Medulla oblongata (tissue), 1 donor: Measurements from ENCODE around the gene LHX2.

Source experiments
- DNase-seq: peaks from one replicate; pipeline ENCODE4 v3.0.0-alpha.2; 2015; ENCODE audit errors: extremely low spot score

The LHX2 gene

DNA sequence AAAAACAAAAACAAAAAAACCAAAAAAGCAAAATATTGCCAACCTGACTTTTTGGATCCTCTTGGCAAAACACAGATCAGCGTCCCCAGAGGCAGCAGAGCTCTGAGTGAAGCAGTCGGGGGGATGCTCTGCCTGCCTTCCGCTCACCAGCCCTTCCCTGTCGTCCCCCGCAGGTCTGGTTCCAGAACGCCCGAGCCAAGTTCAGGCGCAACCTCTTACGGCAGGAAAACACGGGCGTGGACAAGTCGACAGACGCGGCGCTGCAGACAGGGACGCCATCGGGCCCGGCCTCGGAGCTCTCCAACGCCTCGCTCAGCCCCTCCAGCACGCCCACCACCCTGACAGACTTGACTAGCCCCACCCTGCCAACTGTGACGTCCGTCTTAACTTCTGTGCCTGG is 20.7 kb downstream of the LHX2 start:
- DNase-seq = no peak

DNA sequence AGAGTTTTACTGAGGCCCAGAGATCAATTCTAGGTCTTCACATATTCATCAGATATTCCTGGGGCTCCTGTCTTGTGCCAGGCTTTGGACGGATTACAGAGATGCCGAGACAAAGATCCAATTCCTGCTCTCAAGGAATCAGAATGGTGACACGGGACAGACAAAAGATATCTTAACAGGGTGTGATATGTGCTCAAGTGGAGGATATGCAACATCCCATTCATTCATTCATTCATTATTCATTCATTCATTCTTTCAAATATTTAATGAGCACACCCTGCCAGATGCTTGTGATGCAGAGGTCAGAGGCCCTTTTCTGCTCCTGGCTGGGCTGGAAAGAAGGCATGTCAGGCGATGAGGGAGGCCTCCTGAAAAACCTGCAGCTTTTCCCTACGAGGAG is 21.8 kb downstream of the LHX2 start:
- no peak for DNase-seq

DNA sequence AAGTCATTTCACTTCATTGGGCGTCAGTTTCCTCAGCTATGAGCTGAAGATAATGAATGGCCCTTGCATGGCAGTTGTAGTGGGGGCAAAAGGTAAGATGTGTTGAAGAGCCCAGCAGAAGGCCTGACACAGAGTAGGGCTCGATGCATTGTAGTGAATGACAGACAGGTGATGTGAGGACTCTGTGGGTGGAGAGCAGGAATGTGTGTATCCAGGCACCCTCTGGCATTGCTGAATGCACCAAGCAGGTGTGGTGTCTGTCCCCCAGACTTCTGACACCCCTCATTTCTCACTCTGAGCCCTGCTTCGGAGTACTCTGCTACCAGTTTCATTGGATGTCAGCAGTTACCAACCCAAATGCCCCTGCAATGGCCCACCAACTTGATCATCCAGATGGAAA is 22.4 kb downstream of the LHX2 start:
- DNase-seq = no peak

DNA sequence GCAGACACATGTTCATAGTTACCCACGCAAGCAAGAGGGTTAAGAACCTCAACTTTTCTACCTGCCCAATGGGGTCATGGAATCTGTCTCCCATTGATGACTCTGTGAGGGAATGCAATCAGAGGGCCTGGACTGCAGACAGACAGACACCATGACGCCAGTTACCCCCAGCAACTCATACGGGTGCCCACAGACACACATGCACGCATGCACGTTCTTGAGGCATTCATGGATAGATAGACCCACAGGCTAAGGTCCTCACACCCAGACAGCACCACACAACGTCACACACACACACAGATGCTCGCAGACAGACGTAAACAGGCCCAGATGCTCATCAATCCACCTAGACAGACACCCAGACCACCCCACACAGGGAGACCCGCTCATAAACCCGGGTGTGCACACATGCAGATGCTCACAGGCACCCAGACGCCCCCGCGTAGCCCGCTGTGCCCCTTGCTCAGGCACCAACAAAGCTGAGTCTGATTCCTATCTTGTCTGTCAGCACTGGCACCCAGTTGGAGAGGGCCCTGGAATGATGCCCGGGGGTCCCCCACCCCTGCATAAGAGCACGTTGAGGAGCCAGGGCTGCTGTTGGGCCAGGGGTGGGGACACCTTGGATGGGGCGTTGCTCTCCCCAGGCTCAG is 23.6 kb downstream of the LHX2 start:
- no peak for DNase-seq

DNA sequence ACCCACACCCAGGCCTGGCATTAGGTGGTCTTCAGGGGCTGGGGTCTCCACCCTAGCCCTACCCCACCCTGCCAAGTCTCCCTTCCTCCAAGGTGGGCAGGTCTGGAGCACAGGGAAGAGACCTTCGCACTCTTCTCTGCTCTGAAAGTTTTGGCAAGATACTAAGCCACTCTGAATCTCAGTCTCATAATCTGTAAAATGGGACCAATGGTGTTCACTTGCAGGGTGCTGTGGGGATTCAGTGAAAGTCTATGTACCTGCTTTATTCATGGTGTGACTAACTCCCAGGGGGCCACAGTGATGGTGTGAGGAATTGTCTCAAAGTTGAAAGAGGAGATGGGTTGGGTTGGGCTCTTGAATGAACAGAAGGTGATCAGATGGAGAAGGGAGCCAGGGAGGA is 25.0 kb downstream of the LHX2 start:
- DNase-seq = no peak

DNA sequence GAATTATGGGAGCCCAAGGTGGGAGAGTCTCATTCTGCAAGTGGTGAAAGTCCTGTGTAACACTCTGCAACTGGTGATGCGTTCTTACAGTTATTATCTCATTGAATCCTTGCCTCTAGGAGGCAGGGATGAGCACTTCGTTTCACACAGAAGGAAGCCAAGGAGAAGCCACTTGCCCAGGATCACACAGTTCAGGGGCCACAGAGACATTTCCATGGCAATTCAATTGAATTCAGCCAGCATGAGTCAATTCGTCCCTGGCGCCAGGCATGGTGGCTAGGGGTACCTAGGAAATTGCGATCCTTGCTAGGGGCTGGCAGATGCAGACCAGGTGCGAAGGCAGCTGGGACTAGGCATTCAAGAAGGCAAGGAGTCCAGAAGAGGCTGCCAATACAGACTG is 26.2 kb downstream of the LHX2 start:
- no peak for DNase-seq

DNA sequence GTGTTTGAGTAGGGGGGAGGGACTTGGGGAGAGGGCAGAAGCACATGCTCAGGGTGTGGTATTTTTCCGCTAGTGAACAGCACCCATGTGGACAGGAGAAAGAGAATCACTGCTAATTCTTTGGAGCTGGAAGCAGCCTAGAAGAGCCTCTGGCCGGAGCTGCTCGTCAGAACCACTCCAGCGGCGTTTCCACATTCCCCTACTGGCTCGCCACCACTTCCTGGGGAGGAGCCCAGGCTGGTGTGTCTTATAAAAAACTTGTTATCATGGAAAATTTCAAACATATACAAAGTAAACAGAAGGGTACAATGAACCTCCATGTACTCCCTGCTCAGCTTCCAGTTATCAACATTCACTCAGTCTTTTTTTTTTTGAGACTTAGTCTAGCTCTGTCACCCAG is 26.7 kb downstream of the LHX2 start:
- no peak for DNase-seq

DNA sequence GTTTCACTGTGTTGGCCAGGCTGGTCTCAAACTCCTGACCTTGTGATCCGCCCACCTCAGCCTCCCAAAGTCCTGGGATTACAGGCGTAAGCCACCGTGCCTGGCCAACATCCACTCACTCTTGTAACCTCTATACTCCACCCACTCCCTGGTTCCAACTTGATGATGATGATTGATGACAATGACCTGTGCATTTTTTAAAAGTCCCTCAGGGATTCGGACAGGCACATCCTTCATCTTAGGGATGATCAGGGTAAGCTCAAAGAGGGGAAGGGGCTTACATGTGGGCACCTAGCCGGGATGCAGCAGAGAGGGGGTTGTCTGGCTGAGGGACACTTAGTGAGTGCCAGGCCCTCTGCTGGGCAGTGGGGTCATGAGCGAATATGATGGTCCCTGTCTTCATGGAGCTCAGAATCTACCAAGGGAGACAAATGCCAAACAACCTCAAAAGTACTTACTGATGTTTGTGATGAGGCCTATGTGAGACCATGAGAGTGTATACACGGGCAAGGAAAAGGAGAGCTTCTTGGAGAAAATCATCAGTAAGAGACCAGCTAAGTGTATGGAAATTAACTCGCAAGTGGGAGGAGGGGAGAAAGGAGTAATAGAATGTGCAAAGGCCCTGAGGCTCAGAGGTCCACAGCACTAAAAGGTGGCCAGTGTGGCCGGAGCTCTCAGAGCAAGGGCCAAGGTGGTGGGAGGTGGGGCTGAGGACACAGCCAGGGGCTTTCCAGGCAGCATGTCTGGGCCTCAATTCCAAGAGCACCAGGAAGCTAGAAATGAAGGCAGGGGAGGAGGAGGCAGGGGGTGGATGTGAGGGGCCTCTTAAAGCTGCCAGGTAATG is 27.4 kb downstream of the LHX2 start:
- DNase-seq = no peak

DNA sequence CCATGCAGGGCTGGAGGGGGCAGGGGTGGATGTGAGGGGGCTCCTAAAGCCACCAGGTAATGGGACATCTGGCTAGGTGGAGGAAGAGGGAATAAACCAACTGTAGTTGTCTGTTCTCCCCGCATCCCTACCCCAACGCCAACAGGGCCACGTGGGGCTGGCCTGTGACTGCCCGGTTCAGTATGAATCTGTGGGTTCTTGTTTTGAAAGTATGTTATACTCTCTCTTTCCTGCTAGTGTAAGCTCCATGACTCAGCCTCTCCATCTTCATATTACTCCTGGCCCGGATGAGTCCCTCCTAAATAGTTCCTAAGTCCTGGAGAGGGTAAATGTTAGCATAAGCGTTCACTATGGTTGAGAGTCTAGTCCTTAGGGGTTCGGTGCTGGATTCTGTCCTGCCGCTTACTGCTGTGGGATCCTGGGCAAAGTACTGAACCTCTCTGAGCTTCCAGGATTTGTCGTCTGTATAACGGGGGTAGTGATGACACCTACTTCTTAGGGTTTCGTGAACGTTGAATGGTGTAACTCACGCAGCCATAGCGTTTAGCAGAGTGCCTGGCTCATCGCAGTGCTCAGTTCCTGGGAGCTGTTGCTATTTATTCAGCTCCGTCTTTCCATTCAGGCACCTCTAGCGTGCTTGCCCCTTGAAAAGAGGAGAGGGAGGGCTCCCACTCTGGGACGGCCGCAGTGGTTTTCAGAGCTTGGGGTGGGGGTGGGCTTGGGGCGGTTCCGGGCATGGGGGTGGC is 28.8 kb downstream of the LHX2 start:
- DNase-seq = no peak

DNA sequence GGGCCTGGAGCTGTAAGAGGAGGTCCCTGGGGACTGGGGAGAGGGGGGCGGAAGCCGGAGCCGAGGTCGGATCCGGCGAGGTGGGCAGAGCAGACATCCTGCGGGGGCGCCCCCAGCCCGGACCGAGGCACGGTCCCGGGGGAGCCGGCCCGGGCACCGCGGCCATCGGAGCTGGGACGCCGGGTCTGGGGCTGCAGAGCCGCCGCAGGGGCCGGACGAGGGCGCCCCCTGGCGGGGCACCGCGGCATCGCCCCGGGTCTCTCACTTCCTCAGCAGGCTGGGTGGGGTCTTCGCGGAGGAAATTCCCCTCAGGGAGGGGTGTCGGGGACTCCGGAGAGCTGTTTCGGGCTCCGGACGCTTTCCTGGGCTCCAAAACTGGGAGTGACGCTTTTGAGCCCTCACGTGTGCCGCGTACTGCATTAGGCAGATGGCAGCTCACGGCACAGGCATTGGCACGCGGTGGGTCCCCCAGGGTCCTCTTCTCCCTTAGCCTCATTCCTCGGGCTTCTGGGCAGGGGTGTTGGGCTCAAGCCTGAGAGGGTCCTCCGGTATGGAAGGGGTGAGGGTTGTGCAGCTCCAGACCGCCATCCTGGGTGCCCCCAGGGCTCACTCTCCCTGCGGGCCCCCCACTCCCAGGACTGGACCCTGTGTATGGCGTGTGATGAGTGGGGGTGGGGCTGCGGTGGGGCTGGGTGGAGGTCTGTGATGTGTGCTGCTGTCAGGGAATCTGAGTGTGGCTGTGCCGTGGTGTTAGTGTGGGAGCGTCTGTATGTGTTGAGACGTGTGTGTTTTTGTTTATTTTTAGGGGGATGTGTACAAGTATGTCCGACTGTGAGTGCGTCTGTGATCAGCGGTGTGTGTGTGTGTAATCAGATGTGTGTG is 29.6 kb downstream of the LHX2 start:
- peak; percentile 24 for DNase-seq

DNA sequence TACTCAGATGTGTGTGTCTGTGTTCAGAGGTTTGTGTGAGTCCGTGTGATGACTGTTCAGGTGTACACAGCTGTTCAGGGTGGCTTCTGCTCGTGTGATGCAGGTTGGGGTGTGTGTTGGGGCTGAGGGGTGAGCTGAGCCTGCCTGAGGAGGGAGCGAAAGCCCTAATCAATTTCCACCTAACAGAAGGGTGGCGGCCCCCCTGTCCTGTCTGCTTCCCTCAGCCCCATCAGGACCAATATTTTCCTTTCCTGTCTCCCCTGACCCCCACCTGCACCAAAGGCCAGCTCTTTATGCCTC is 30.2 kb downstream of the LHX2 start:
- no peak for DNase-seq

DNA sequence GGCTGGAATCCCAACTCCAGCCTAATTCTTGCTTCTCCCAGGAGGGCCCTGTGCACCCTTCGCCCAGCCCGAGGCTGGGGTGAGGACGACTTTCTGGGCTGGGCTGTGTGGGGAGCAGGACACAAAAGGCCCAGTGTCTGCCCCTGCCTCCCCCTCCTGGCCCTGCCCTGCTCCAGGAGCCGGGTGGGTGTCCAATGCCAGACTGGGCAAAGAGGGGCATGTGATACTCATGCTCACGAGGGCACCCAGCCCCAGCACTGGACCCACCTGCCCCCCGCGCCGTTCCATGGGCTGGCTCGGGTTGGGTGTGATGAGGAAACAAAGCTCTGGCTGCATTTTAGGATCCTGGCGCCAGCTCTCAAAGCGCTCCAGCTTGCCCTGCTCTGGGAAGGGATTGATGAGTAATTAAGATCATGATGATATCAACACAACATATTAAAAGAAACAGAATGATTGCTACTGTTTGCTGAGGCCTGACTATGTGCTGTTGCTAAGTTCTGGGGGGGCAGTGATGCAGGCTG is 30.7 kb downstream of the LHX2 start:
- DNase-seq = peak; percentile 21

DNA sequence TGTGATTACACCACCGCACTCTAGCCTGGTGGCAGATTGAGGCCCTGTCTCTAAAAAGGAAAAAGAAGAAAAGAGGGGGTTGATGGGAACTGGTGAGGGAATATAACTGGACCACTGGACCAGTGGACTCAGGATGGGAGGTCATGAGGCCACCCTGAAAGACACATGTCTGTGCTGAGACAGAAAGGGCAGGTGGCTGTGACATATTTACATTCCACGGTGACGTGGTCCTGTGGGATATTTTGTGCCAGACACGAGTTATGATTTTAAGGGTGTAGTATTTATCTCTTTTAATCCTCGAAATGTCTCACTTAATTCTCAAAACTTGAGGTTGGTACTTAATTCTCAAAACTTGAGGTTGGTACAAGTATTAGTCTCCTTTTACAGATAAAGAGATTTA is 32.9 kb downstream of the LHX2 start:
- no peak for DNase-seq

DNA sequence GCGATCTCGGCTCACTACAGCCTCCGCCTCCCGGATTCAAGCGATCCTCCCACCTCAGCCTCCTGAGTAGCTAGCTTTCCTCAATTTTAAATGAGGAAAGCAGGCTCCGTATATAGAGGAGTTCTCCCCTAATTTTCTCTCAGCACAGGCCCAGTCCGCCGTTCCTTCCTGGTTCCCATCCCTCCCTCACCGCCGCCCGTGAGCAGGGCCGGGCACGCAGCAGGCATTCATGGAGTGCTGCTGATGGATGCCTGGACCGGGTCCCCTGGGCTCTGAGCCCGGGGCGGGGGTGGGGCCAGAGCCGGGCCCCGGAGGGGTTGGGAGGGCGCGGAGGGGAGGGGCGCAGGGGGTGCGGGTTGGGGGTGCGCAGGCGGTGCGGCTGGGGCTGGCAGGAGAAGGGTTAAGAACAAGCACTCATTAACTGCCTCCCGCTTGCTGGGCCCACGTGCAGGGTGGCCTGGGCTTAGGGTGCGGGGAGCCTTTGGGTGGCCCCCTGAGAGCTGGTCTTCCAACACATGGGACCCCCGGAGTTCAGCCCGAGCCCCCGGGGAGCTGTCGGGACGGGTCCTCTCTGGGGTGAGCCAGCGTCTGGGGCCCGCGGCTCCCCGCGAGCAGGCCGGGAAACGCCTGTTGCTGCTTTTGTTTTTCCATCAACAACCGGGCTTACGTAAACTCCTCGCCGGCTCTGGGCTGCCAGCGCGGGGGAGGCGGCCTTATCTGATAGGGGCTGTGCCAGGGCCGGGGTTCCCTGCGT is 33.7 kb downstream of the LHX2 start:
- no peak for DNase-seq

DNA sequence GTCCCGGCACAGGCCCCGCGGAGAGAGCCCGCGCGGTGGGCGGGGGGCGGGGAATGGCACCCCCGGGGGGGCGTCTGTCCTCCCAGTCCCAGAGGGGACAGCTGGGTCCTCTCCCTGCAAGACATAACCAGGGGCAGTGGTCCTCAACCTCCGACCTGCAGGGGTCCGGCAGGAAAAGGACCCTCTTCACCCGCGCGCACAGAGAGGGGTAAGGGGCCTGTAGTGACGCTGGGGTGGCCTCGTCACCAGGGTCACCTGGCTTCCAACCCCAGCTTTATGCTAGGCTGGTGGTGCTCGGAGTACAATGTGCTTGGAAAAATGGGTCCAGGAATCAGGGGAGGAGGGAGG is 34.2 kb downstream of the LHX2 start:
- DNase-seq = no peak

DNA sequence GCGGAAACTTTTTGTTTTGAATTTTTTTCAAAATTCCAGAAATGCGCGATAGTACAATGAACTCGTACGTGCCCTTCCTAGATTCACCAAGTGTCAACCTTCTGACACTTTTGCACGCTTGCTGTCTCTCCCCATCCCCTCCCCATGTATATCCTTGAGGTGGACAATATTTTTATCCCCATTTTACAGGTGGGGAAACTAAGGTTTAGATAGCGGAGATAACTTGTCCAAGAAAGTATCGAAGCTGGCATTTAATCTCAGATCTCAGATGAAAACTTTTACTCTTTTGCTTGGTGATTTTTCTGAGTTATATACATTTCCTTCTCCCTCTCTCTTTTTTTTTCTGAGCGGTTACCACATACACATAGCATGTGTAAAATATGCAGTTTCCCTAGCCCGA is 34.6 kb downstream of the LHX2 start:
- DNase-seq = no peak

DNA sequence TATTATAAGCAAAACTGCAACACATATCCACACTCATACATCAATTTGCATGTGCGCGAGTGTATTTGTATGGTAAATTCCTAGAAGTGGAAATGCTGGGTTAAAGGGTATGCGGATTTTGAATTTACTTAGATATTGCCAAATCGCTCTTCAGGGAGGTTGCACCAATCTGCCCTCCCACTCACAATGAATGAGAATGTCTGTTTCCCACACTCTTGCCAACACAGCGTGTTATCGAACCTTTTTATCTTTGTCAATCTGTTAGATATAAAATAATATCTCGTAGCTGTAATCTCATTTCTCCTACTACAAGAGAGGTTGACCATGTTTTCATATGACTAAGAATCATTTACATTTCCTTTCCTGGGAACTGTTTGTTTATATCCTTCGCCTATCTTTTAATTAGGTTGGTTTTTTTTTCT is 35.7 kb downstream of the LHX2 start:
- DNase-seq = no peak

DNA sequence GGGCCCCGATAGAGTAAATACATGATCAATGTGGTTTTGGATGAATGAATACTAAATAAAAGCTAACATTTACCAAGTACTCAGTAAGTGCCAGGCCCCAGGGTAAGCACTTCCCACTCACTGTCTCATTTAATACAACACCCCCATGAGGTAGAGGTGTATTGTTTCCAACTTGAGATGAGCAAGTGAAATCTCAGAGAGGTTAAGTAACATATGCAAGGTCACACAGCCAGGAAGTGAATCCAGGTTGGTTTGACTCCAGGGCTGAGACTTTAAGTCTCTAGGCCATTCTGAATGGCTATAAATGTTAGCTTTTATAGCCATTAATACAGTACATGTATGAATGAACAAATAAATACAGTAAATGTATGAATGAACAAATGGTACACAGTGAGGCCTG is 39.4 kb downstream of the LHX2 start:
- no peak for DNase-seq

DNA sequence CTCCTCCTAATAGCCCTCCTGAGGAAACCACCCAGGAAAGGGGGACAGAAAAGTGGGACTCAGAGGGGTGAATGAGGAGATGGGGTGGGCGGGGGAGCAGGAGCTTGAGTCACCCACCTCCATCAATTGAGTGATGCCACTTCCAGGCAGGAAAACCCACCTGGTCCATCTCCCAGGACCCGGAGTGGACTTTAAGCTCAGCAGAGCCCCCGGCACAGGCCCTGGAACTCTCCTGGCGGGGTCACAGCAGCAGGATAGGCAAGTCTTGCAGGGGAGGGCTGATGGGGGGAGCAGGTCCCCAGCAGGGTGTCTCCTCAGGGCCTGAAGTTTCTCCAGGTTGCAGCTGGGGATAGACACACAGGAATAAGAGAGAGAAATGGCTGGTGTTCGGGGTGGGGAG is 40.8 kb downstream of the LHX2 start:
- DNase-seq = no peak

DNA sequence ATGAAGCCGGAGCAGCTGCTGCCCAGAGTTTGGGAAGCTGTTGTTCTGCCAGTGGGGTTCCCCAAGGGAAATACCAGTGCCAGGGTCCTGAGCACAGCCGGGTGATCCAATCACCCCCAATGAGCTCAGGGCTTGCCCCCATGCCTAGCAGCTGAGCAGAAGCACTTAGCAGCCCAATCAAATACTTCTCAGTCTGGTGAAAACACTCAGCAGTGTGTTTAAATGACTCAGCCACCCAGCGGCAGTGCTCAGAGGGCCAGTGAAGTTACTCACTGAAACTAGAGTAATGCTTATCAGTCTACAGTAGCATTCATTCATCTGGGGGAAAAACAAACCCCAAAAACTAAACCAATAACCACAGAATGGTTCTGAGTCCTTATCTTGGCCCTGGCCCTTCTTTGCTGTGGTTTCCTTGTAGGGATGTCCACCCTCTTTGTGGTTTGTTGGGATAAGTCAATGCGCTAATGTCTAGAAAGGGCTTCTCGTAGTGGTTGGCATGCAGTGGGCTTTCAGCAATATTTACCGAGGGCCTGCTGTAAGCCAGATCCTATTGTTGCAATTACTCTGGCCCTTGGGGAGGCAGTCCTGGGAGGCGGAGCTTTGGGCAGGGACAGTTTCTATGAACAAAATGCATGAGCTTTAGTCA is 43.1 kb downstream of the LHX2 start:
- DNase-seq = no peak
